ENCODE results near the gene PEX11G.

GRCh38 chr19:7507884-7508283 is 19.0 kb upstream of the PEX11G start:
- no peak for TF ChIP-seq CTCF (IDR thresholded peaks at IDR 0.05; ENCODE audit: insufficient read depth, low read length, poor library complexity, severe bottlenecking)
- no peak for TF ChIP-seq EZH2phosphoT487 (conservative IDR thresholded peaks at IDR 0.05; ENCODE audit: low read length)

Measured in SU-DHL-6 (cell line).